Activated T-cell treated with anti-CD3 and anti-CD28 coated beads, Interleukin-2, amount 50 U/mL, for 48 hours (primary cell): ENCODE results near the gene PES1.
A peak's percentile ranks its signal among the peaks of the same experiment; 100 is the strongest.
"Not testable (repeated sequence)": the region's sequence is repeated elsewhere in the genome, so short reads cannot be mapped to it uniquely, and the experiment has no call there.

Experiments
- DNase-seq, 2 experiments: peaks; one replicate each; pipeline ENCODE4 v3.0.0-alpha.2; 2020

PES1 gene

GRCh38 chr22:30551813-30552212, 39.9 kb downstream of the PES1 start:
- DNase-seq = not testable (repeated sequence)

- no peak for DNase-seq
These were observed 44.5 kb downstream of the PES1 start for GRCh38 chr22:30547188-30547587.

GRCh38 chr22:30546616-30547015, 45.1 kb downstream of the PES1 start, which contains the start of gene SEC14L6:
Gene SEC14L6 (minus strand): TSS chr22:30546741. CDS start chr22:30546682, 59 bp downstream.
- DNase-seq = no peak

- DNase-seq = no peak
These were observed 48.9 kb downstream of the PES1 start for GRCh38 chr22:30542811-30543188.

- peak in 1 of 2 experiments; percentile 17 for DNase-seq
These were observed 49.5 kb downstream of the PES1 start for GRCh38 chr22:30541961-30542810.

- not testable (repeated sequence) for DNase-seq
These were observed 50.2 kb downstream of the PES1 start for GRCh38 chr22:30541511-30541910.

GRCh38 chr22:30539368-30539767, 52.3 kb downstream of the PES1 start:
- DNase-seq = no peak

- no peak for DNase-seq
These were observed 53.4 kb downstream of the PES1 start for GRCh38 chr22:30538280-30538679.

GRCh38 chr22:30537083-30537731, 54.5 kb downstream of the PES1 start:
- no peak for DNase-seq

- no peak for DNase-seq
These were observed 56.5 kb downstream of the PES1 start for GRCh38 chr22:30535182-30535581.

GRCh38 chr22:30531651-30532608, 59.8 kb downstream of the PES1 start:
- no peak for DNase-seq

- no peak for DNase-seq
These were observed 65.1 kb downstream of the PES1 start for GRCh38 chr22:30526656-30527055.
